ENCODE data around the gene WDSUB1. TPM values are rescaled to one million over a fixed set of nuclear protein-coding genes. Genes with fewer than 3 reads are reported as not detected.

WDSUB1 gene
- polyA plus RNA-seq, 10 donors: 7.9 to 10.2 (median 8.8) TPM

DNA sequence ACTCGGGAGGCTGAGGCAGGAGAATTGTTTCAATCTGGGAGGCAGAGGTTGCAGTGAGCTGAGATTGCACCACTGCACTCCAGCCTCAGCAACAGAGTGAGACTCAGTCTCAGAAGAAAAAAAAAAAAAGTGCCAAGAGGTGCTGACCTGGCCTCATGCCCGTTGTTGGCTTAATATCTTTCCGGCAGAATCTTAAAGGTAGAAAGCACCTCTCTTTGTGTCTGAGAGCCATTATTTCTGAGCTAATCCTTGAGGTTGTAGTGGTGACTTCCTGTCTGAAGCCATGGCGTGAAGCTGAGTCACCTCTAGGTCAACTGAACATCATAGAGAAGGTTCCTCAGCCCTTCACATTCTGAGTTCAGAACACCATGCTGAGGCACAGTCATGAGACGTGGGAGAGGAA is 60.4 kb downstream of the WDSUB1 start:
- DNase-seq: no peak

DNA sequence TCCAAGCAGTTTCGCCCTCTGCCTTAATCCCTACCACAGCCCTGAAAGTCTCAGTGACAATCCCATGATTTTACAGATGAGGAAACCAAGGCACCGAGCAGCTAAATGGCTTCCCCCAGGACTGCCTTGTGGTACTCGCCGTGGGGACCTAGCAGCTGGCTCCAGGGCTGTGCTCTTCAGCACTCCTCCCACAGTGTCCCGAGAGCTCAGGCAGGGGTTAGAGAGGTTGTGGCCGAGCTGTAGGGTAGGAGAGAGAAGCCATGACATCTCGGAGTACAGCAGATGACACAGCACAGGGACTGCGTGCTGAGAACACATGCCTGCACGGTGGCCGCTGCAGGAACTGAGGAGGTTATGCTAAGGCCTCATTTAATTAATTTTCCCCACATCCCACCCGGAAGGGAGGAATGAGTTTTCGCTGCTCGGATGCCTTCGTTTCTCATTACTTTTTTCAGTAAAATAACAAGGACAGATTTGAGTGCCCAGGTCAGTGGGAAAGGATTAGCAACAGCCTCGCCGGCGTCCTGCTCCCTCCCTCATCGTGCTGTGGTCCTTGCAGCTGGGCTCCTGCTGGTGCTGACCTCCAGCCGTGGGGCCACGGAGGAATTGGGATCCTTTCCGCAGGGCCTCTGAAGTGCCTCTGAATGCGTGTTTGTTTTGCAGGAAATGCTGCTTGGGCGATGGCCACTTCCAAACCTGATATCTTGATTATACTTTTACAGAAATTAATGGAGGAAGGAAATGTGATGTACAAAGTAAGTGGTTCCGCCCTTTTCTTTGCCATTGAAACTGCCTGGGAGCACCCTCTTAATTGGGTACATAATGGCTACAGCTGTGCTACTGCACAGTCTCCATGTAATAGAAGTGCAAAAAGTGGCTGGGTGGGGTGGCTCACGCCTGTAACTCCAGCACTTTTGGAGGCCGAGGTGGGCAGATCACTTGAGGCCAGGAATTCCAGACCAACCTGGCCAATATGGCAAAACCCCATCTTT is 61.2 kb downstream of the WDSUB1 start:
- DNase-seq: peak in 1 of 3 donors; percentile 50

DNA sequence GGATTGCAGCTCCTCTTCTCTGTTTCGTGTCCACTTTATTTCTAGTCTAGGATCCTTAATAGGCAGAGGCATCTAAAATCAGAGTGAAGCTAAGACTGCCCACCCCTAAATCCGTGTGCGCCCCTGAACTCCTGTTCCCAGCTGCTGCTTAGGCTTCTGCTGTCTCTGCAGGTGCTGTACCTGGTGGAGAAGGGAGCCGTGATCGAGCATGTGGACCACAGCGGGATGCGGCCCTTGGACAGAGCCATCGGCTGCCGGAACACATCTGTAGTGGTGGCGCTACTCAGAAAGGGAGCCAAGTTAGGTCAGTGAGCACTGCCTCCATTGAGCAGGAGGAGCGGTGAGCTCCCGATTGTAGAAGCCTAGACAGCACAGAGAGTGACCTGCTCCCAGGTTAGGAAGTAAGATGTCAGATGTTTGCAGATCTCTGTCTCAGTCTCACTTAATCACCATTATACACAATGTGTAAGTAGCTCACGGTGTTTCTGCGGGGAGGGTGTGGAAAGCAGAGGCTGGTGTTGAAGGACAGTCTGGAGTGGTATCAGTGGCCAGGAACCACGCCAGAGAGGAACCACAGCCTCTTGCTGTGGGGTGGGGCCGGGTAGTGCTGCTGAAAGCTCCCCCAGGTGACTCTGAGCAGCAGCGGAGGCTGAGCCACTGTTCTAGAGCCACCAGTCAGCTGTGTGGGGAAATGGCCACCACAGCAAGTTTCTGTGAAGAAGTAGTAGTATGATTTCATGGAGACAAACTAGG is 62.3 kb downstream of the WDSUB1 start:
- no peak for DNase-seq

DNA sequence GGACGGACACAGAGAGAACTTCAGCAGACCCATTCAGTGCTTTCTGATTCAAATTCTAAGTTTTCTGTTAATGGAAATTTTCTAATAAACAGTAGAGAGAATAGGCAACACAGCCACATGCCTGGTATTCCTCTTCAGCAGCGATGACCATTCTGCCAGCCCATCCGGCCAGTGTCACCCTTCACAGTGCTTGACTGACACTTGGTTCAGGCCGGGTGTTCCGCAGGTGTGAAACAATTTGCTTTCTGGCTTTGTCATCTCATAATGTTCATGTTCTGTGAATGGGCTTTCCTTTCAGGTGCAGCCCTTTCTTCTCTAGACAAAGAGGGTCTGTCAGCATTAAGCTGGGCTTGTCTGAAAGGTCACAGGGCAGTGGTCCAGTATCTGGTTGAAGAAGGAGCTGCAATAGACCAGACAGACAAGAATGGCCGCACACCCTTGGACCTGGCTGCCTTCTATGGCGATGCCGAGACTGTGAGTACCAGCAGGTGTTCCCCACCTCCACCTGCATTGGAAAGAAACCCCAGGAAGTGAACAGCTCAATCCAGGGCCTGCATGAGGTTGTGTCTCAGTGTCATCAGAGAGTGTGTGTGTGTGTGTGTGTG is 67.0 kb downstream of the WDSUB1 start:
- no peak for DNase-seq

DNA sequence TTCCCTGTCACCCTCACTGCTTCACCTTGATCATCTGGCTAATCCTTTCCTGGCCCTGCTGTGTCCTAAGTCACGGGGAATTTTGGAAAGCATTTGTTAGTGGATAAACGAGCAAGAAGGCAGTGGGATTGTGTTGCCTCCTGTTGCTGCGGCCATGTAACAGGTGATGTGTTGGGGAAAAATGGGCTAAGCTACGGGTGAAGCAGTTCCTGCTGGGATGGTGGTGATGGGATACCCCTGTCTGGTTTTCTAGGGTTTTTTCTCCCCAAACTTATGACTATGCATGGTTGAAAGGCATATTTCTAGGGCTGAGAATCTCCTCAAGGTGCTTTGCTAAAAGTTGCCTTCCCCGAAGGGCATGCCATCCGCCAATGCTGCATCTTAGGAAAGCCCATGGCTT is 68.1 kb downstream of the WDSUB1 start:
- DNase-seq: no peak

DNA sequence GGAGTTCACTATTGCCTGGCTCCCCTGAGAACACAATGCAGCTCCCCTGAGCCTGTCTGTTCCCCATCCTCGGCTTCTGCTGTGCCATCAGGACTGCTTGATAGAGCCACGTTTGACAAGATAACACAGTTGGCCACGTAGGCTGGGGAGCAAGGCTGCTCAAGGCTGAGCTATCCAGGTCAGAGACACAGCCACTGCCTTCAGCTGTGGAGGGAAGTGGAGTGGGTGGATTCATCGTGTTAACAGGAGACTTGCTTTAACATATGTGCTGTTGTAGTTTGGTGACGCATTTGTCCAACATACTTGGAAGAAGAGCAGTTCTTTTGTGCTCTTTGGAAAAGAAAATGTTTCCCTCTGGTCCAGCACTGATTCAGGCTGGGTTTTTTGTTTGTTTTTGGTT is 68.8 kb downstream of the WDSUB1 start:
- peak in 1 of 3 donors; percentile 47 for DNase-seq

DNA sequence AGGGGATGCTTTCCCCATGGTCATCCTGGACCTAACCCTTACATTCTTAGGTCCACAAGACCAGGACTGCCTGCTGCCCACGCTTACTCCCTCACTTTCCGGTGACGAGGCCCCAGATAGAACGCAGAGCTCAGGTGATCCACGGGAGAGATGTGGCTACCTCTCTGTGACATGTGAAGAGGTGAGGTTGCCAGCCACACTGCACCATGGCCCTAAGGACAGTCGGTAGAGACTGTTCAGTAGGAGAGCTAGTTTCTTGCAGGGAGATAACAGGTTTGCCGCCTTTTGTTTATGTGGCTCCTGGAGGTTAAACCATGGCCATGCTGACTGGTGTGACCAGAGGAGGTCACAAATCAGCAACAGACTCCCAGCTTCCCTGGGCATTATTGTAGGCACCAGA is 71.4 kb downstream of the WDSUB1 start:
- DNase-seq: no peak

DNA sequence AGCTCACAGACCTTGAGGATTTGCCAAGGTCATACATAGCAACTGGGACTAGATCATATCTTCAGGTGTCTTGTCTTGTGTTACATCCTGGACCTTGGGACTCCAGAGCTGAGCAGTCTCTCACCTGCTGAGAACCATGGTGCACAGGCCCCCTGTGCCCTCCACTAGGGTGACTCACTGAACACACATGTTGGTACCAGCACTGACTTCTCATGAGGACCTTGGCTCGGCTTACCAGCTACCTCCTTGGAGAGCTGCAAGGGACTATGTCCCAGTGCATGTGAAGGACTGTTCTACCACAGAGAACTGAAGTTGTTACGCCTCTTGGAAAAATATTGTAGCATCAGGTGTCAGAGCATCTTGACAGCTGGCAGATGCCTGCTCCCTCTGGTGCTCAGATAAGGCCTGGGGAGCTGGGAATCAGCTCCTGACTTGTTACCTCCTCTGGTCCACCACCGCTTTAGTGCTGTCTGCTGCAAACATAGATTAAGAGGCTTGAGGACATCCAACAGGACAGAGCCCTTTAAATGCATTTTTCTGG is 72.1 kb downstream of the WDSUB1 start:
- no peak for DNase-seq

DNA sequence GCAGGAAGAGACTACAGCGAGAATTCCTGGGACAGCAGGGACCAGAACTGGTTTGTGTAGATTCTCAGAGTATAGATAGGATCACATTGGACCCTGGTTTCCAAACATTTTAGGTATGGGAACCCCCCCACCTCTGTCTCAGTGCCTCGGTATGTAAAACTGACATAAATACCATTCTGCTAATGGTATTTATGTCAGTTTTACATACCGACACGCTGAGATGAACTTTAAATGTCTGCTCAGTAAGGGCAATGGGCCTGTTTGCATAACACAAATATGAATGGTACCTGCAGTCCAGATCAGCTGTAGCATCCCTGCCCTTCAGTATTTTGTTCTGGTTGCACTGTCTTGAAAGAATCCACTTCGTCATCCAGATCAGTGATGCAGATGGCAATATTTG is 73.2 kb downstream of the WDSUB1 start:
- DNase-seq: no peak

DNA sequence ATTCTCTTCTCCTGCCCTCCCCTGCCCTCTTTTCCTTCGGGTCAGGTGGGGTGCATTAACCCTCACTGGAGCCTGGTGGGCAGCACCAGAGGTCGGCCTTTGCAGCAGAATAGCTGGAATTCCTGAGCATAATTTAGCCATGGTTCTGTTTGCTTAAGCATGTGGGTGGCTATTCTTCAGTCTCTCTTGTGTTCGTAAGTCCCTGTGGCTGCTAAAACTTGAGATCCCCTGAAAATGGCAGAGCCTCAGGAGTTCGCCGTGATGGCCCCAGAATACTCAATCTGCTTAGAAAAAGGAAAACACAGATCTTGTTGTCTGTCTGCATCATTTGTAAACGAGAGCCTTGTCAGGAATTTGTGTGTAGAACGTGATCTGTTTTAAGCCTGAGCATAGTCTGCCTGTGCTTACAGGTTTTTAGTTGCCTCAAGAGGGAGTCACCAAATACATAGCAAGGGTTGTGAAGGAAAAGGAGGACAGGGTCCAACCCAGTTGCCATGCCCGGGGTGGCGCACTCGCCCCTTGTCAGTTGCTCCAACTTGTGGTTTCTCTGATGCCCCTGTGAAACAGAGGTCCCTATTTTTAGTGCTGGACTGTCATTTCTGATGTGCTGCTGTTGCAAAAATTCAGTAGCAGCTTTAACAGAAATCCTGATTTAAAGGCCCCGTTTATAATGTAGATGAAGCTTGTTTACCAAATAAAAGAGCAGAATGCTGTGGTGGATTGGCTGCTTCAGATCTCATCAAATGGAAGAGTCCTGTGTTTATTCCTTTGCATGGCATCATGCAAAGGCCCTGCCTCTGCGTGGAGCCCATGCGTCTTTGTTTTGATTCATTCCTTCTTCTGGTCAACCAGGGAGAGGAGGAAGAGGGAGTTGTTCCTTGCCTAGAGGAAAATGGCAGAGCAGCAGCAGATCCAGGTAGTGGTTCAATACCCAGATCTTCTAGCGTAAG is 74.8 kb downstream of the WDSUB1 start:
- no peak for DNase-seq

DNA sequence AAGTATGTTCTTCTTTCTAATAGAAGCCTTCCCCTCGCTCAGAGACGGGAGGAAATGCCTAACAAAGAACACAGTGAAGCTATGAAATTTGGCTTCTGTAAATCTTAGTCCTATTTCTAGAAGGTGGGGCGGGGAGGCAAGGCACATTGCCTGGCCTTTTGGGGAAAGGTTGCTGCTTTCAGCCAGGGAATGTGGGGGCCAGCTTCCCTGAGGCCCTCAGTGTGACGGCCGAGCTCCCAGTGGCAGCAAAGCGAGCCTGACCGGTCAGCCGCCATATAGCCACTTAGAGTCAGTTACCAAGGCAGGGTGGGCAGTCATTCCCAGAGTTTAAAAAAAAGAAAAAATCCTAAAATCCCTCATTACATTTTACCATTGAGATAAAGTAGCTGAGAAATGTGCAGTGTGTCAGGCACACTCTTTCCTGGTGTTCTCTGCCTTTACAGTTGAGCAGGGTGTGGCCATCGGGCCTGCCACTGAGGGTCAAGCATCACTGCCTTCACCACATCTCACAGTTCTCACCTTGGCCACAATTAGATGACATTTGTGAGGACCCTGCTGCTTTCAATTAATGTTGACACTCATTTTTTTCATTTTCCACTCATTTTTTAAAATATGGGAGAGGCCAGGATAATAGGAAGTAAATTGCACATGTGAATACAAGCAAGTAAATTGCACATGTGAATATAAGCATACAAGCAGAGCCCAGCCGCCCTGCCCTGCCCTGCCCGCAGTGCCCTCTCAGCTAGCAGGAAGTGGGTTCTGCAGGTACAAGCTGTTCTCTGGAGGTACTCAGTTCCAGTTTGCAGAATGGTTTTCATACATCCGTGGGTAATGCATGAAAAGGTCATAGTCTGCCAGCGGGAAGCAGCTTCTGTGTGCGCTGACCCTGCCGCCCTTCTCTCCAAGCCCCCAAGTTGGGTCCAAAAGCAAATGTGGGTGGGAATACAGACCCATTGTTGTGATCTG is 76.9 kb downstream of the WDSUB1 start:
- DNase-seq: no peak

DNA sequence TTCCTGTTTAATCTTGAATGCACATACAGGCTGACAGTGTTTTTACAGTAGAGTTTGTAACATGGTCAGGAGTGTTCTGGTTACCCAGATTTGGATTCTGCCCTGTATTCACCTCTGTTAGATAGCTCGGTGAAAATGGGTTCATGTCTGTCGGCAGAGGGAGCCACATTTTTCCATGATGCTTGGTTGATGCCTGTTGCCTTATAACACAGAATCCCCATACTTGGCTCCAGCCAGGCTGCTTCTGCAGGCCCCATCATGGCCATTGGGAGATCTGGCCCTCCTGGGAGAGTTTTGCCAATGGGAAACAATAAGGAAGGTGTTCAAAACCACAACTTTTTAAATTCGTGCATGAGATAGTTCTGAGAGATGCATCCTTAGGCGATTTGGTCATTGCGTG is 78.1 kb downstream of the WDSUB1 start:
- DNase-seq: no peak

DNA sequence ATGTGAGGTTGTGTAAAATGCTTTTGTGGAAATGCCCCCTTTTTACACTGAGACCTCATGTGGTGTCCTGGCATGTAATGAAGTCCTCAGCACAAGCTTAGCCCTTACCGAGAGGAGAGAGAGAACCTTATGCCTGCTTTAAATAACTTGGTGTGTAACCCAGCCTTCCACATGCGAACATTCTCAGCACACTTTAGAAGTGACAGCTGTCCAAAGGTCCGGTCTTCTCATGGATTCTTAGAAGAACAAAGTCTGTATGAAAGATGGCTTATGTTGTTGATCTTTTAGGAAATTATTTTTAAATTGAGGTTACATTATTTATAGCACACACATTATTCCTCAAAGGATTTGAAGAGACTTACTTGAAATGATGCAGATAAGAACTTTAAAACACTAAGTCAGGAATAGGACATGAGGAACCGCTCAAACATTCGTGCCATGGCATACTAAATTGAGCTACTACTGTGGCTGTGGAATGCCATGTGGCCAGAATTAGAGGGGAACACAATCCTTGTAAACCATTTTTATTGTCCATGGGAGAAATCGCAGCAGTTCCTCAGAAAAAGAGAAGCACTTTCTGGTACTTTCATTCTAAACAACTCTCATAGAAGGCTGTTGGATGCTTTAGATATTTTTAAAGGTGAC is 79.6 kb downstream of the WDSUB1 start:
- DNase-seq: peak in 1 of 3 donors; percentile 59

DNA sequence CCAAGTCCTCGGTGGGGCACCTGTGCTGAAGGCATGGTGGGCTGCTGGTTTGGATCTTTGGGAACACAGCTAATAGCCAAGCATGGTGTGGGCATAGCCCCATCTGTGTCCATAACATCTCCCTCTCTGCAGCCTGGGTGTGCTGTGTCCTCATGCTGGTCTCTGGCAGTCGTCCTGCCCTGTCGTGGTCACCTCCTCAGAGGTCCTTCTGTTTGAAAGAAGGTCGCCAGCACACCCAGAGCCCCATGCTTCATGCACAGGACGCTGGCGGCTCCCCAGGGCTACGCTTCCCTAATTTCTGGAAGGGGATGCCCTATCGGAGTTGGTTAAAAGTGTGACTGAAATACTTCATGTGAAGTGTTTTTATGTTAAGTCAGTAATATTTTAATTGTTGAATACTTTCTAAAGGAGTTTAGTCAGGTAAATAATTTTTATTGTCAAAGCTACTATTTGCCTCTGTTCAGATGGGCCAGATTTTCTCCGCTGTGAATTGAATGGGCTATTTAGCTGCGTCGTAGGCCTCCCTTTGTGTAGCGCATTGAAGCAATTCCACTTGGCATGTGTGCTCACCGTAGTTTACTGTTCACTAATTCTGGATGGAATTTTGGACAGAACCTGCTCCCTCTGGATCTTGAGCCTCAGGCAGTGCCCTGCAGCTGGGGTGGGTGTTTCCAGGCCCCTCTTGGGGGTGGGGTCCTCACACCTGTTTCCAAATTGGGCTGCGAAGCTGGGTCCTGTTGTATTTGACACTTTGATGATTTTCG is 81.9 kb downstream of the WDSUB1 start:
- no peak for DNase-seq

DNA sequence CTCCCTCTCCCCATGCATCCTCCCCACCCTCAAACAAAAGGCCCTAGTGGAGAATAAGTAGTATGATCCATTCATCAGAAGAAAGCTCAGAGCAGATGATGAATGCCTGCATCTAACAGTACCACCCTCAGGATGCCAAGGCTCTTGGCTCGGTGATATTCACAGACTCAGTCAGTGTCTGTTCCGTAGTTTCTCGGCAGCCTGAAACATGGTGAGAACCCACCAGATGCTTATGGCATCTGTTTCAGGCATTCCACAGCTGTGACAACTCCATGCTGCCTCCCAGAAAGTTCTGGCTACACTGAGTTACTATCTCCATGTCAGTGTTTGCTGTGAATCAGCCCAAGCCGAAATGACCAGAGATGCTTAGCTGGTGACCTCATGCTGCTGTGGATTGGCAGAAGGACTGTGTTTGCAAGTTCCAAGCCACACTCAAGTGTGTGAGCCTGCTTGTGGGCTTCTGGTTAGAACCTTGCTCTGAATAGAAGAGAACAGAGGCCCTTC is 83.9 kb downstream of the WDSUB1 start:
- peak; percentile 62 to 94 (median 78) for DNase-seq

DNA sequence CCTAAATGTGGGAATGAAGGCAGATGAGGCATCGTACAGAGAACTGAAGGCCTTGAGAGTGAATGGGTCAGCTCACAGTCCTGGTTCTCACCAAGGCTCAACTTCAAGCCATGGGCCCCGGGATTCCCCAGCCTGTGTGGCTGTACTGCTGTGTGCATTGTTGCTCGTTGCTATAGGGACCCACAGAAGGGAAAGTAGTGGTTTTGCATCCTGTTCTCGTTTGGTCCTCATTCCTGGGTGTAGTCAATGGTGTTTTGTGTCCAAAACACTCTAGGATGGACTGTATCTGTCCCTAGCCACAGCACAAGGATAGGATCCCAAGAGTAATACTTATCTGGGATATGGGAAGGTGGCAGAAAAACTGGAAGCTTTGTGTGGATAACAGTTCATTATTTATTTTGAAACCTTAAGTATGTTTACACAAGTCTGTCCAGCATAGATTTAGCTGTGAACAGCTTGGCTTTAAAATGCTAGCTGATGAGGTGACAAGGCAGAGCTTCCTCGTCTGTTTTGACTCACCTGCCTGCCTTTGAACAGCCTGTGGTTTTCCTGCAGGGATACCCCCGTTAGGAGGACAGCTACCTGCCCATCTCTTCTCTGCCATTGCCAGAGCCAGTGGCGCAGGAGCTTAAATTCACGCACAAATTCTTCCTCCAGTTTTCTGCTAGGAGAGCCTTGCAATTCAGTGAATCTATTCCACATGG is 85.0 kb downstream of the WDSUB1 start:
- peak in 1 of 3 donors; percentile 34 for DNase-seq

DNA sequence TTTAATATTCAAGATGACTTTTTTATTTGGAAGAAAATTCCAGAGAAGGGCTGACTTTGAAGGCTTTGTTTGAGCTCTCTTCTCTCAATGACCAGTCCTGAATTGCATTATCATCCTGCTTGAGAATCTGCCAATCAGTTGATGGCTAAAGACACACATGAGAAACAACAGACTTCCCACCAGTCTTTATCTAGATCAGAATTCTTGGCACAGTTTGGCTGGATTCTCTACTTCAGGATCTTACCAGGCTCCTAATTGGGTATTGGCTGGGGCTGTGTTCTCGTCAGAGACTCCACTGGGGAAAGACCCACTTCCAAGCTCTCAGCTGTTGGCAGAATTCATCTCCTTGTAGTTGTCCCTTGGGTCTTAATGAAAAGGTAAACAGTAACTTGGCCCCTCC is 86.0 kb downstream of the WDSUB1 start:
- DNase-seq: no peak

All from muscle of back (tissue), 11 donors.